IMR-90 (cell line): ENCODE data around the gene ERBB4. TPM values are rescaled to one million over a fixed set of nuclear protein-coding genes. Genes with fewer than 3 reads are reported as not detected.

Experiments used
- ATAC-seq: fragments of 200-7000 bp; cut with Tn5 transposase; 2 replicates; pipeline ENCODE4 v1.9.1; 2020; ENCODE audit warnings: low read depth, mild to moderate bottlenecking, moderate library complexity
- BruUV-seq: library from RNA; stranded (reverse); fragments of 400-500 nt; replicated peaks from 2 replicates; lab custom pipeline; 2021; lab: Mats Ljungman, UMichigan
- CTCF ChIA-PET: fragments of 300-600 bp; formaldehyde crosslinking; extraction: SDS; loops from one replicate; lab custom pipeline; 2021; ENCODE audit warnings: antibody characterized with exemption; lab: Yijun Ruan, JAX
- POLR2A ChIA-PET: fragments of 300-600 bp; sonication (Branson Sonifier 250); formaldehyde crosslinking; loops from one replicate; lab custom pipeline; 2022; ENCODE audit warnings: antibody characterized with exemption; ENCODE audit not compliant: unreplicated experiment; lab: Charles Lee
- DNase-seq: peaks from one replicate; pipeline ENCODE4 v3.0.0; 2013
- H2AFZ ChIP-seq: replicated peaks from 2 replicates; pipeline ENCODE3; 2013; ENCODE audit warnings: low read length, mild to moderate bottlenecking; ENCODE audit not compliant: poor library complexity
- H2AK5ac ChIP-seq: 2 replicates; pipeline ENCODE4 v1.6.1; 2013; ENCODE audit warnings: low read depth, low read length, inconsistent platforms
- H2AK9ac ChIP-seq: replicated peaks from 2 replicates; pipeline ENCODE3; 2013; ENCODE audit warnings: mild to moderate bottlenecking, low read depth, low read length, moderate library complexity; ENCODE audit not compliant: poor library complexity
- H2BK120ac ChIP-seq: 2 replicates; pipeline ENCODE4 v1.6.1; 2013; ENCODE audit warnings: low read depth, low read length, inconsistent platforms
- H2BK15ac ChIP-seq: 3 replicates; pipeline ENCODE4 v1.6.1; 2013; ENCODE audit warnings: low read depth, low read length, inconsistent platforms
- H2BK20ac ChIP-seq: 2 replicates; pipeline ENCODE4 v1.6.1; 2013; ENCODE audit warnings: low read depth, mild to moderate bottlenecking, inconsistent platforms, low read length, moderate library complexity
- H2BK5ac ChIP-seq: 2 replicates; pipeline ENCODE4 v1.6.1; 2013; ENCODE audit warnings: mild to moderate bottlenecking, low read depth, low read length, inconsistent platforms; ENCODE audit not compliant: poor library complexity, severe bottlenecking
- H3K14ac ChIP-seq: replicated peaks from 2 replicates; pipeline ENCODE4 v1.6.1; 2013; ENCODE audit warnings: low read depth, low read length, inconsistent platforms
- H3K18ac ChIP-seq: 2 replicates; pipeline ENCODE4 v1.6.1; 2013; ENCODE audit warnings: low read depth, low read length, control low read depth
- H3K23ac ChIP-seq: 2 replicates; pipeline ENCODE4 v1.6.1; 2013; ENCODE audit warnings: low read depth, low read length, inconsistent platforms
- H3K27ac ChIP-seq: 2 replicates; pipeline ENCODE4 v1.5.1; 2013; ENCODE audit warnings: mild to moderate bottlenecking, control low read depth, low read length; ENCODE audit not compliant: insufficient read depth
- H3K27me3 ChIP-seq: 2 replicates; pipeline ENCODE4 v1.6.1; 2013; ENCODE audit warnings: low read length; ENCODE audit not compliant: control insufficient read depth, insufficient read depth
- H3K36me3 ChIP-seq: 2 replicates; pipeline ENCODE4 v1.6.1; 2013; ENCODE audit warnings: low read length, mixed read lengths; ENCODE audit not compliant: control insufficient read depth, insufficient read depth
- H3K4ac ChIP-seq: 2 replicates; pipeline ENCODE4 v1.6.1; 2013; ENCODE audit warnings: low read depth, low read length, inconsistent platforms
- H3K4me1 ChIP-seq: 2 replicates; pipeline ENCODE4 v1.6.1; 2013; ENCODE audit warnings: low read length, mixed read lengths; ENCODE audit not compliant: control insufficient read depth, insufficient read depth
- H3K4me2 ChIP-seq: 2 replicates; pipeline ENCODE4 v1.6.1; 2013; ENCODE audit warnings: low read depth, mild to moderate bottlenecking, control low read depth, low read length, moderate library complexity
- H3K4me3 ChIP-seq: 2 replicates; pipeline ENCODE4 v1.5.1; 2013; ENCODE audit warnings: low read depth, mild to moderate bottlenecking, control low read depth, low read length, moderate library complexity; ENCODE audit not compliant: insufficient read depth
- H3K56ac ChIP-seq: 2 replicates; pipeline ENCODE4 v1.6.1; 2013; ENCODE audit warnings: low read length, inconsistent platforms; ENCODE audit not compliant: insufficient read depth; ENCODE audit errors: extremely low read depth
- H3K79me1 ChIP-seq, 2 experiments: 2 replicates each; pipeline ENCODE4 v1.6.1; 2013; ENCODE audit warnings: low read length in 2 of 2, inconsistent platforms in 1 of 2, low read depth in 1 of 2
- H3K9ac ChIP-seq: 2 replicates; pipeline ENCODE4 v1.6.1; 2013; ENCODE audit warnings: low read depth, low read length, control low read depth
- H3K9me1 ChIP-seq: 2 replicates; pipeline ENCODE4 v1.6.1; 2013; ENCODE audit warnings: low read length, inconsistent platforms; ENCODE audit not compliant: insufficient read depth
- H3K9me3 ChIP-seq: 2 replicates; pipeline ENCODE4 v1.6.1; 2013; ENCODE audit warnings: low read length; ENCODE audit not compliant: control insufficient read depth, insufficient read depth
- H4K20me1 ChIP-seq: 2 replicates; pipeline ENCODE4 v1.6.1; 2013; ENCODE audit warnings: low read length, inconsistent platforms; ENCODE audit not compliant: insufficient read depth
- H4K5ac ChIP-seq: 2 replicates; pipeline ENCODE4 v1.6.1; 2013; ENCODE audit warnings: mild to moderate bottlenecking, low read depth, low read length, control low read depth
- H4K8ac ChIP-seq, 2 experiments: 2 replicates each; pipeline ENCODE4 v1.6.1; 2013; ENCODE audit warnings: low read depth in 2 of 2, low read length in 2 of 2, control low read depth in 1 of 2, inconsistent platforms in 1 of 2
- H4K91ac ChIP-seq: 2 replicates; pipeline ENCODE4 v1.6.1; 2013; ENCODE audit warnings: low read depth, low read length, inconsistent platforms; ENCODE audit not compliant: insufficient read depth
- BHLHE40 ChIP-seq: fragments of 150-350 bp; IDR thresholded peaks from 2 replicates; pipeline ENCODE4 v1.6.1; 2016; ENCODE audit warnings: mild to moderate bottlenecking, low read depth, low read length
- CEBPB ChIP-seq: IDR thresholded peaks from 2 replicates; pipeline ENCODE4 v1.6.1; 2012; ENCODE audit warnings: low read depth, low read length, improper control_type of control experiment
- CHD1 ChIP-seq: IDR thresholded peaks from 2 replicates; pipeline ENCODE4 v1.6.1; 2012; ENCODE audit warnings: low read depth, low read length, improper control_type of control experiment
- MAFK ChIP-seq: IDR thresholded peaks from 2 replicates; pipeline ENCODE4 v1.6.1; 2012; ENCODE audit warnings: low read depth, low read length, improper control_type of control experiment
- RAD21 ChIP-seq: IDR thresholded peaks from 2 replicates; pipeline ENCODE4 v1.6.1; 2012; ENCODE audit warnings: low read length, improper control_type of control experiment
- RCOR1 ChIP-seq: IDR thresholded peaks from 2 replicates; pipeline ENCODE4 v1.6.1; 2012; ENCODE audit warnings: mild to moderate bottlenecking, low read length, improper control_type of control experiment; ENCODE audit not compliant: insufficient replicate concordance
- SMC3 ChIP-seq: fragments of 150-350 bp; IDR thresholded peaks from 2 replicates; pipeline ENCODE4 v1.6.1; 2016; ENCODE audit warnings: low read depth, mild to moderate bottlenecking, antibody characterized with exemption, low read length, moderate library complexity
- WGBS, 2 experiments: methylation state at CpG; one replicate each; pipeline versions ENCODE4 v1.1.5 to v1.1.7; 2013; ENCODE audit warnings: missing lambda C conversion rate in 2 of 2; ENCODE audit not compliant: insufficient read length in 1 of 2; ENCODE audit errors: extremely low coverage in 2 of 2; 5-methylcytosine and 5-hydroxymethylcytosine counted together
- dilution Hi-C: fragments of 300-500 bp; cut with HindIII; formaldehyde crosslinking; loops from one replicate; pipeline ENCODE4 v1.14.3; 2018; ENCODE audit warnings: low sequenced_read_pairs; ENCODE audit not compliant: unreplicated experiment
- in situ Hi-C: fragments of 300-500 bp; cut with MboI; formaldehyde crosslinking; loops from 3 replicates; pipeline ENCODE4 v1.14.3; 2019; ENCODE audit warnings: low sequenced_read_pairs, inconsistent platforms, mixed read lengths
- intact Hi-C: fragments of 100-400 bp; cut with micrococcal nuclease; formaldehyde crosslinking; loops from 2 replicates; pipeline ENCODE4 v1.10.0; 2022
- polyA plus RNA-seq, 3 experiments: library from polyadenylated mRNA; depleted of rRNA; stranded (reverse); fragments of >200 nt; gene quantifications; 2 replicates each; pipeline ENCODE4 v1.2.3, GENCODE V29; 2012; ENCODE audit warnings: low replicate concordance in 1 of 3
- total RNA-seq: library from RNA; depleted of rRNA; stranded (reverse); fragments of >200 nt; gene quantifications from 2 replicates; pipeline ENCODE4 v1.2.3, GENCODE V29; 2012
- TF ChIP-seq, protein P1 (sequence below): conservative IDR thresholded peaks from 2 replicates; pipeline ENCODE4 v1.5.1; 2012; ENCODE audit warnings: mild to moderate bottlenecking, low read depth, low read length, improper control_type of control experiment
- TF ChIP-seq, protein P2 (sequence below): fragments of 150-350 bp; IDR thresholded peaks from 2 replicates; pipeline ENCODE4 v1.6.1; 2017; ENCODE audit warnings: mild to moderate bottlenecking, antibody characterized with exemption, low read length, low read depth
- TF ChIP-seq, protein P3 (sequence below): fragments of 150-350 bp; IDR thresholded peaks from 2 replicates; pipeline ENCODE4 v1.6.1; 2016; ENCODE audit warnings: low read depth, mild to moderate bottlenecking, low read length, moderate library complexity, borderline replicate concordance

Gene ERBB4
- total and polyA plus RNA-seq, 2 of the 4 experiments (the other 2 are of a cell fraction) = not detected

DNA sequence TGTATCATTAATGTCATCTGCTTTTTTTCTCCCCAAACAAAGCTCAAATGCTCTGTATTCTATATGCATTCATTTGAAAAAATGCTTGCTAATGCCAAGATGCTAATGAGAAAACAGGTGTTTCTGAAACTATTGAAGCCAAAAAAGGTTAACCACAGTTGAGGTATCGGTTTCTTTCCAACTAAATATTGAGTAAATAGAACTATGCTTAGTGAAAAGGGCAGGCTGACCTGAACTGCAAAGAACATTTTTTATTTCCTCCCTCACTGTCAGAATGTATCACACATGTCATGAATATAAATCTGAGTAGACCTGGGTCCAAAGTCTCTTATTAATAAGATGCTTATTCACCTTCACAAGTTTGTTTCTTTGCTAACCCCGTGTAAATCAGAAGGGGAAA is 1115.6 kb downstream of the ERBB4 start:
- ATAC-seq = no peak
- H4K20me1 ChIP-seq = no peaks in the 10 kb centered on the region
- intact Hi-C loops = no loop called here

More for the DNA sequence above, 1115.6 kb downstream of the ERBB4 start:
- Histone ChIP-seq H2BK20ac (no peak overlapping the region), H3K9ac (no peak overlapping the region), H3K4me3 (no peak overlapping the region), H3K27ac (no peak overlapping the region), H2AFZ (no peak overlapping the region), H3K4ac (no peak overlapping the region), H3K4me2 (no peak overlapping the region), H4K91ac (no peak overlapping the region), H3K14ac (no peak overlapping the region), H2AK5ac (no peak overlapping the region), H3K4me1 (no peaks in the 10 kb centered on the region), H3K79me1 (no peaks in the 10 kb centered on the region), H3K23ac (no peak overlapping the region), H2BK15ac (no peak overlapping the region), H3K56ac (no peak overlapping the region), H3K18ac (no peak overlapping the region), H2AK9ac (no peak overlapping the region), H3K9me1 (no peaks in the 10 kb centered on the region), H3K27me3 (no peaks in the 10 kb centered on the region), H3K36me3 (no peaks in the 10 kb centered on the region), H4K8ac (no peak overlapping the region), H3K9me3 (peaks cover 3% of the 10 kb centered on the region; the same call in 1 of the 2 replicates), H2BK5ac (no peak overlapping the region), H4K5ac (no peak overlapping the region), H2BK120ac (no peak overlapping the region)
- no CpG with 5 or more reads among the region's 2 CpGs for WGBS, 2 experiments
- BruUV-seq = no TSS peak
- in situ Hi-C loops (no loop called here), dilution Hi-C loops (no loop called here)
- ChIA-PET CTCF (interaction anchor here (0.6 kb wide), 1 partner anchor 70 kb away, joined by 3 read pairs; no protein-coding TSS in a partner anchor), POLR2A (interaction anchor here (0.6 kb wide), 1 partner anchor 1143 kb away, joined by 7 read pairs; no protein-coding TSS in a partner anchor)
- DNase-seq = no peak
- TF ChIP-seq MAFK (no peak), SMC3 (no peak), RAD21 (no peak), BHLHE40 (no peak), RCOR1 (no peak), CEBPB (no peak), CHD1 (no peak)
- TF ChIP-seq, protein P1, sequence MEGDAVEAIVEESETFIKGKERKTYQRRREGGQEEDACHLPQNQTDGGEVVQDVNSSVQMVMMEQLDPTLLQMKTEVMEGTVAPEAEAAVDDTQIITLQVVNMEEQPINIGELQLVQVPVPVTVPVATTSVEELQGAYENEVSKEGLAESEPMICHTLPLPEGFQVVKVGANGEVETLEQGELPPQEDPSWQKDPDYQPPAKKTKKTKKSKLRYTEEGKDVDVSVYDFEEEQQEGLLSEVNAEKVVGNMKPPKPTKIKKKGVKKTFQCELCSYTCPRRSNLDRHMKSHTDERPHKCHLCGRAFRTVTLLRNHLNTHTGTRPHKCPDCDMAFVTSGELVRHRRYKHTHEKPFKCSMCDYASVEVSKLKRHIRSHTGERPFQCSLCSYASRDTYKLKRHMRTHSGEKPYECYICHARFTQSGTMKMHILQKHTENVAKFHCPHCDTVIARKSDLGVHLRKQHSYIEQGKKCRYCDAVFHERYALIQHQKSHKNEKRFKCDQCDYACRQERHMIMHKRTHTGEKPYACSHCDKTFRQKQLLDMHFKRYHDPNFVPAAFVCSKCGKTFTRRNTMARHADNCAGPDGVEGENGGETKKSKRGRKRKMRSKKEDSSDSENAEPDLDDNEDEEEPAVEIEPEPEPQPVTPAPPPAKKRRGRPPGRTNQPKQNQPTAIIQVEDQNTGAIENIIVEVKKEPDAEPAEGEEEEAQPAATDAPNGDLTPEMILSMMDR = no peak
- TF ChIP-seq, protein P2, sequence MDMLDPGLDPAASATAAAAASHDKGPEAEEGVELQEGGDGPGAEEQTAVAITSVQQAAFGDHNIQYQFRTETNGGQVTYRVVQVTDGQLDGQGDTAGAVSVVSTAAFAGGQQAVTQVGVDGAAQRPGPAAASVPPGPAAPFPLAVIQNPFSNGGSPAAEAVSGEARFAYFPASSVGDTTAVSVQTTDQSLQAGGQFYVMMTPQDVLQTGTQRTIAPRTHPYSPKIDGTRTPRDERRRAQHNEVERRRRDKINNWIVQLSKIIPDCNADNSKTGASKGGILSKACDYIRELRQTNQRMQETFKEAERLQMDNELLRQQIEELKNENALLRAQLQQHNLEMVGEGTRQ = no peak
- TF ChIP-seq, protein P3, sequence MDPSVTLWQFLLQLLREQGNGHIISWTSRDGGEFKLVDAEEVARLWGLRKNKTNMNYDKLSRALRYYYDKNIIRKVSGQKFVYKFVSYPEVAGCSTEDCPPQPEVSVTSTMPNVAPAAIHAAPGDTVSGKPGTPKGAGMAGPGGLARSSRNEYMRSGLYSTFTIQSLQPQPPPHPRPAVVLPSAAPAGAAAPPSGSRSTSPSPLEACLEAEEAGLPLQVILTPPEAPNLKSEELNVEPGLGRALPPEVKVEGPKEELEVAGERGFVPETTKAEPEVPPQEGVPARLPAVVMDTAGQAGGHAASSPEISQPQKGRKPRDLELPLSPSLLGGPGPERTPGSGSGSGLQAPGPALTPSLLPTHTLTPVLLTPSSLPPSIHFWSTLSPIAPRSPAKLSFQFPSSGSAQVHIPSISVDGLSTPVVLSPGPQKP = no peak
